HepG2 (cell line): ENCODE results near the gene SIX5. TPM values are rescaled to one million over a fixed set of nuclear protein-coding genes. Genes with fewer than 3 reads are reported as not detected.

Experiments used
- BHLHE40 ChIP-seq: IDR thresholded peaks from 2 replicates; pipeline ENCODE4 v1.6.1; 2011; ENCODE audit warnings: low read length, improper control_type of control experiment
- CSRNP2 ChIP-seq: sonication (generic); formaldehyde crosslinking; conservative IDR thresholded peaks from 2 replicates; pipeline ENCODE4 v1.8.0; 2022; ENCODE audit warnings: low read depth, missing genetic modification reagents
- FOXM1 ChIP-seq: sonication (generic); formaldehyde crosslinking; IDR thresholded peaks from 2 replicates; pipeline ENCODE4 v1.5.0; 2020; ENCODE audit warnings: missing genetic modification reagents
- HMGXB4 ChIP-seq, 2 experiments: sonication (generic) in 1 of 2; formaldehyde crosslinking in 1 of 2; IDR thresholded peaks; 2 replicates each; pipeline versions ENCODE4 v1.4.0 to v1.6.1; 2018 to 2020; ENCODE audit warnings: missing genetic modification reagents in 2 of 2, borderline replicate concordance in 1 of 2, low read depth in 1 of 2, mild to moderate bottlenecking in 1 of 2, missing biosample characterization in 1 of 2
- IRF9 ChIP-seq: sonication (generic); formaldehyde crosslinking; IDR thresholded peaks from 2 replicates; pipeline ENCODE4 v1.8.0; 2022; ENCODE audit warnings: missing genetic modification reagents, mild to moderate bottlenecking, borderline replicate concordance
- NKX3-1 ChIP-seq: sonication (generic); formaldehyde crosslinking; IDR thresholded peaks from 2 replicates; pipeline ENCODE4 v1.5.0; 2020; ENCODE audit warnings: missing genetic modification reagents
- PHF21A ChIP-seq: sonication (generic); formaldehyde crosslinking; IDR thresholded peaks from 2 replicates; pipeline ENCODE4 v1.5.0; 2020; ENCODE audit warnings: mild to moderate bottlenecking, missing genetic modification reagents
- TBP ChIP-seq: sonication (generic); formaldehyde crosslinking; IDR thresholded peaks from 2 replicates; pipeline ENCODE4 v1.5.0; 2020; ENCODE audit warnings: missing genetic modification reagents
- THRA ChIP-seq: sonication (generic); formaldehyde crosslinking; IDR thresholded peaks from 2 replicates; pipeline ENCODE4 v1.4.0; 2020; ENCODE audit warnings: missing genetic modification reagents, borderline replicate concordance
- XBP1 ChIP-seq: sonication (generic); formaldehyde crosslinking; IDR thresholded peaks from 2 replicates; pipeline ENCODE4 v1.5.0; 2020; ENCODE audit warnings: missing genetic modification reagents
- ZFX ChIP-seq: sonication (generic); formaldehyde crosslinking; IDR thresholded peaks from 2 replicates; pipeline ENCODE4 v1.4.0; 2020; ENCODE audit warnings: mild to moderate bottlenecking, low read depth, missing genetic modification reagents, moderate library complexity
- ZHX1 ChIP-seq: sonication (generic); formaldehyde crosslinking; IDR thresholded peaks from 2 replicates; pipeline ENCODE4 v1.8.1; 2022; ENCODE audit warnings: low read depth, mild to moderate bottlenecking, missing genetic modification reagents
- ZNF138 ChIP-seq: sonication (generic); formaldehyde crosslinking; IDR thresholded peaks from 2 replicates; pipeline ENCODE4 v1.5.0; 2020; ENCODE audit warnings: mild to moderate bottlenecking, low read depth, missing genetic modification reagents
- ZNF160 ChIP-seq: sonication (generic); formaldehyde crosslinking; IDR thresholded peaks from 2 replicates; pipeline ENCODE4 v1.8.0; 2022; ENCODE audit warnings: mild to moderate bottlenecking, inconsistent platforms, missing genetic modification reagents
- ZNF263 ChIP-seq: sonication (generic); formaldehyde crosslinking; IDR thresholded peaks from 2 replicates; pipeline ENCODE4 v1.4.0; 2020; ENCODE audit warnings: missing genetic modification reagents
- ZNF740 ChIP-seq: sonication (generic); formaldehyde crosslinking; IDR thresholded peaks from 2 replicates; pipeline ENCODE4 v1.4.0; 2020; ENCODE audit warnings: missing genetic modification reagents
- ZNF768 ChIP-seq: sonication (generic); formaldehyde crosslinking; IDR thresholded peaks from 2 replicates; pipeline ENCODE4 v1.4.0; 2020; ENCODE audit warnings: missing genetic modification reagents
- ZSCAN31 ChIP-seq: sonication (generic); formaldehyde crosslinking; IDR thresholded peaks from 2 replicates; pipeline ENCODE4 v1.5.0; 2020; ENCODE audit warnings: low read depth, mild to moderate bottlenecking, missing genetic modification reagents
- polyA plus RNA-seq, 8 experiments: library from polyadenylated mRNA; depleted of rRNA in 3 of 8; stranded (reverse) in 7 of 8; unstranded in 1 of 8; fragments of >200 nt; fragmentation: Illumina TruSeq in 4 of 8; extraction: Trizol in 4 of 8; gene quantifications; 2 replicates each; pipeline versions ENCODE4 v1.2.1 to v1.2.3, GENCODE V29; 2011 to 2016; ENCODE audit warnings: low read depth in 4 of 8, missing spikeins in 1 of 8, mixed read lengths in 1 of 8; ENCODE audit not compliant: insufficient read depth in 1 of 8
- total RNA-seq, 5 experiments: library from RNA; depleted of rRNA; stranded (reverse); fragments of >200 nt; fragmentation: Illumina TruSeq; extraction: Trizol; gene quantifications; 2 replicates each; pipeline ENCODE4 v1.2.3, GENCODE V29; 2016; ENCODE audit warnings: low read depth in 1 of 5

The SIX5 gene
- total and polyA plus RNA-seq, 2 of the 13 experiments (the other 11 are each of a cell fraction or from before 2014, with no cell fraction given) = 7.7 to 10.5 TPM

- TF ChIP-seq CSRNP2 (CRISPR knock-in tag) (no peak), ZNF160 (CRISPR knock-in tag) (peak; percentile 58; the same call in 1 of the 2 replicates), ZNF263 (0 out of 2 replicates have a peak, but pooled peaks have one; percentile 24), THRA (CRISPR knock-in tag) (no peak), ZHX1 (peak; percentile 68; the same call in 1 of the 2 replicates), HMGXB4 (CRISPR knock-in tag; IDR thresholded peaks at IDR 0.05; ENCODE audit: borderline replicate concordance in 1 of 2, low read depth in 1 of 2) (peak in 1 of 2 experiments; percentile 70; a peak in 2 of 4 replicates), TBP (CRISPR knock-in tag) (no peak), ZNF768 (CRISPR knock-in tag) (no peak), FOXM1 (CRISPR knock-in tag) (no peak), ZSCAN31 (CRISPR knock-in tag) (peak; percentile 86), BHLHE40 (peak; percentile 89), ZNF138 (CRISPR knock-in tag) (peak; percentile 37; the same call in 1 of the 2 replicates), NKX3-1 (CRISPR knock-in tag) (peak; percentile 39; the same call in 1 of the 2 replicates), PHF21A (CRISPR knock-in tag) (peak; percentile 95), ZNF740 (CRISPR knock-in tag) (peak; percentile 69; the same call in 1 of the 2 replicates), IRF9 (CRISPR knock-in tag) (0 out of 2 replicates have a peak, but pooled peaks have one; percentile 49), XBP1 (0 out of 2 replicates have a peak, but pooled peaks have one; percentile 38), ZFX (CRISPR knock-in tag) (peak; percentile 63)
These were observed 51.7 kb downstream of the SIX5 start (continued) for GRCh38 chr19:45717131-45717982.
